Loucy (cell line): ENCODE measurements around the gene GRIN2A.

Source experiments
- CTCF ChIP-seq: fragments of 200-600 bp; sonication (generic); conservative IDR thresholded peaks from 2 replicates; pipeline ENCODE4 v1.5.1; 2014; ENCODE audit warnings: mild to moderate bottlenecking, antibody characterized with exemption, low read length
- EZH2phosphoT487 ChIP-seq: fragments of 200-600 bp; IDR thresholded peaks from 2 replicates; pipeline ENCODE4 v1.6.1; 2018; ENCODE audit warnings: antibody characterized with exemption, mild to moderate bottlenecking, moderate library complexity, borderline replicate concordance

GRCh38 chr16:10067835-10068234 lies 114.4 kb downstream of the GRIN2A start:
- TF ChIP-seq CTCF (no peak), EZH2phosphoT487 (no peak)
